ENCODE measurements around the gene SKAP1. TPM values are rescaled to one million over a fixed set of nuclear protein-coding genes. Genes with fewer than 3 reads are reported as not detected.

SKAP1 gene
- total and polyA plus RNA-seq, 2 of the 13 experiments (the other 11 are each of a cell fraction or from before 2014, with no cell fraction given), result 0.21 TPM; not detected in 1

DNA sequence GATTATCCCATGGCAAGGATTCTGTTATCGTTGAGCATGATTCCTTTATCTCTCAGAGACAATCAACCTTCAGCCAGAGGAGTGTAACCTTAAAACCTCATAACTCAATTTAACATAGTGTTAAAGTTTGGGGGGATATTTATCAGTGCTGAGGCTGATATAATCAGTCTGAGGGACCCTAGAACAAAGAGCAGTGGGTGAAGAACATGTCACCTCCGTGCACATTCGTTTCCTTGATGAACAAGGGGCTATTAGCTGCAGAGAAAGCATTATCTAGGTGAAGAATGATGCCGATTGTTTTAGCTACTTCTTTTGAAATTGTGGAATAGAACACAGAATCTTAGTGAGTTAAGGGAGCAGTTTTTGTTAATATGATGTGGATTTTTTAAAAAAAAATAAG is 99.1 kb downstream of the SKAP1 start (continued):
- TF ChIP-seq, protein P1, sequence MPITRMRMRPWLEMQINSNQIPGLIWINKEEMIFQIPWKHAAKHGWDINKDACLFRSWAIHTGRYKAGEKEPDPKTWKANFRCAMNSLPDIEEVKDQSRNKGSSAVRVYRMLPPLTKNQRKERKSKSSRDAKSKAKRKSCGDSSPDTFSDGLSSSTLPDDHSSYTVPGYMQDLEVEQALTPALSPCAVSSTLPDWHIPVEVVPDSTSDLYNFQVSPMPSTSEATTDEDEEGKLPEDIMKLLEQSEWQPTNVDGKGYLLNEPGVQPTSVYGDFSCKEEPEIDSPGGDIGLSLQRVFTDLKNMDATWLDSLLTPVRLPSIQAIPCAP (CRISPR knock-in tag; IDR thresholded peaks at IDR 0.05; ENCODE audit: low read depth), result no peak
- TF ChIP-seq TARDBP (CRISPR knock-in tag; IDR thresholded peaks at IDR 0.05) (no peak), EP300 (IDR thresholded peaks at IDR 0.05; ENCODE audit: low read depth in 2 of 2, low read length in 2 of 2) (no peak), EP300 (CRISPR knock-in tag; IDR thresholded peaks at IDR 0.05; ENCODE audit: borderline replicate concordance) (no peak), RARG (CRISPR knock-in tag; IDR thresholded peaks at IDR 0.05; ENCODE audit: low read depth) (no peak), MED13 (CRISPR knock-in tag; IDR thresholded peaks at IDR 0.05) (no peak), ZNF329 (CRISPR knock-in tag; IDR thresholded peaks at IDR 0.05; ENCODE audit: low read depth) (no peak), ZNF772 (CRISPR knock-in tag; IDR thresholded peaks at IDR 0.05) (no peak)
- TF ChIP-seq, protein P2, sequence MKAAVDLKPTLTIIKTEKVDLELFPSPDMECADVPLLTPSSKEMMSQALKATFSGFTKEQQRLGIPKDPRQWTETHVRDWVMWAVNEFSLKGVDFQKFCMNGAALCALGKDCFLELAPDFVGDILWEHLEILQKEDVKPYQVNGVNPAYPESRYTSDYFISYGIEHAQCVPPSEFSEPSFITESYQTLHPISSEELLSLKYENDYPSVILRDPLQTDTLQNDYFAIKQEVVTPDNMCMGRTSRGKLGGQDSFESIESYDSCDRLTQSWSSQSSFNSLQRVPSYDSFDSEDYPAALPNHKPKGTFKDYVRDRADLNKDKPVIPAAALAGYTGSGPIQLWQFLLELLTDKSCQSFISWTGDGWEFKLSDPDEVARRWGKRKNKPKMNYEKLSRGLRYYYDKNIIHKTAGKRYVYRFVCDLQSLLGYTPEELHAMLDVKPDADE (CRISPR knock-in tag; IDR thresholded peaks at IDR 0.05), result no peak

DNA sequence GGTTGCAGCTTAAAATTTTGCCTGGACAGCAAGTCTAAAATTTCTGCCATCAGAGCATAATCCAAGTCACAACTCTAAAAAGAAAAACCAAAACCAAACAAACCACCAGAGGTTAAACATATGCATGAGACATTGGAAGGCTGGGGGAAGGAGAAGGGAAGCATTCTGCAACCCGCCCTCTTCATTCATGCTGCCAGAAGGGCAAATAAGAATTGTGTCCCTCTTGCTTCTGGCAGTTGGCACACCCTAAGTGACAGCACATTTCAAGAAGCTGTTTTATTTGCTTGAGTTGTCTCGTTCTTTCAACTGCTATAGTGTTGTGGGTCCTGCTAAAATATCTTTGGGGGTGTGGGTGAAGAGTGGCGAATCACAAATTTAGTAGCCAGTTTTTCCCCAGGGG is 99.6 kb downstream of the SKAP1 start:
- Histone ChIP-seq H3K4me2 (ENCODE audit: low read depth, low read length) (no peak overlapping the region), H3K79me2 (ENCODE audit: insufficient read depth, low read length) (no peaks in the 10 kb centered on the region), H3K36me3 (replicated peaks in 1 of 2; ENCODE audit: control insufficient read depth in 1 of 2, insufficient read depth in 2 of 2, low read length in 2 of 2) (no peaks in the 10 kb centered on the region), H2AFZ (ENCODE audit: low read length) (no peak overlapping the region), H3K4me3 (replicated peaks in 1 of 3; ENCODE audit: insufficient read depth in 1 of 3, low read depth in 2 of 3, low read length in 3 of 3) (no peak overlapping the region), H3K9me3 (ENCODE audit: low read length) (no peaks in the 10 kb centered on the region), H3K27me3 (ENCODE audit: control insufficient read depth in 1 of 2, insufficient read depth in 2 of 2, low read length in 2 of 2) (peaks cover 0 to 14% of the 10 kb centered on the region in 2 experiments; a peak in 3 of 5 replicates), H3K9ac (ENCODE audit: insufficient read depth, low read depth, low read length) (no peak overlapping the region), H3K27ac (ENCODE audit: extremely low read length, insufficient read depth, low read length) (no peak overlapping the region), H3K4me1 (ENCODE audit: insufficient read depth, low read length) (no peaks in the 10 kb centered on the region), H4K20me1 (ENCODE audit: insufficient read depth, low read length) (no peaks in the 10 kb centered on the region)
- POLR2A ChIA-PET, result no interaction called here
- in situ Hi-C loops (cut with HindIII; ENCODE audit: extremely low pct_ligation_motif_present, low pct_unique_long_range_greater_than_20kb), result no loop called here
- BruUV-seq (replicated peaks), result no TSS peak
- 4% methylated on average over 3 of the region's 3 CpGs for WGBS (ENCODE audit: low lambda C conversion rate)
- no peak for ATAC-seq
- CTCF ChIA-PET (ENCODE audit: low intra/inter-chr PET ratio, low total read pairs), result no interaction called here
- no peak for DNase-seq (ENCODE audit: low spot score)
- intact Hi-C loops (cut with micrococcal nuclease; ENCODE audit: unreplicated experiment), result loop anchor here (10.0 kb wide), 1 partner anchor 176 kb away; no protein-coding TSS in a partner anchor
- FAIRE-seq, result no peak
- TF ChIP-seq ZNF543 (CRISPR knock-in tag; IDR thresholded peaks at IDR 0.05), result no peak
- no peak for TF ChIP-seq ZNF180 (CRISPR knock-in tag; IDR thresholded peaks at IDR 0.05; ENCODE audit: borderline replicate concordance, low read depth)
- TF ChIP-seq MBD4 (IDR thresholded peaks at IDR 0.05; ENCODE audit: borderline replicate concordance, low read length), result no peak
- no peak for TF ChIP-seq HOXA9 (CRISPR knock-in tag; IDR thresholded peaks at IDR 0.05; ENCODE audit: borderline replicate concordance)
- TF ChIP-seq PHF8 (CRISPR knock-in tag; IDR thresholded peaks at IDR 0.05), result no peak
- TF ChIP-seq HMG20B (CRISPR knock-in tag; conservative IDR thresholded peaks at IDR 0.05), result no peak
- no peak for TF ChIP-seq TCF7 (IDR thresholded peaks at IDR 0.05; ENCODE audit: low read depth)
- no peak for TF ChIP-seq TGIF2 (CRISPR knock-in tag; IDR thresholded peaks at IDR 0.05)
- no peak for TF ChIP-seq YEATS2 (CRISPR knock-in tag; IDR thresholded peaks at IDR 0.05; ENCODE audit: borderline replicate concordance)
- TF ChIP-seq, protein P3, sequence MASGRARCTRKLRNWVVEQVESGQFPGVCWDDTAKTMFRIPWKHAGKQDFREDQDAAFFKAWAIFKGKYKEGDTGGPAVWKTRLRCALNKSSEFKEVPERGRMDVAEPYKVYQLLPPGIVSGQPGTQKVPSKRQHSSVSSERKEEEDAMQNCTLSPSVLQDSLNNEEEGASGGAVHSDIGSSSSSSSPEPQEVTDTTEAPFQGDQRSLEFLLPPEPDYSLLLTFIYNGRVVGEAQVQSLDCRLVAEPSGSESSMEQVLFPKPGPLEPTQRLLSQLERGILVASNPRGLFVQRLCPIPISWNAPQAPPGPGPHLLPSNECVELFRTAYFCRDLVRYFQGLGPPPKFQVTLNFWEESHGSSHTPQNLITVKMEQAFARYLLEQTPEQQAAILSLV (CRISPR knock-in tag; IDR thresholded peaks at IDR 0.05; ENCODE audit: borderline replicate concordance), result no peak
- TF ChIP-seq PAWR (CRISPR knock-in tag; IDR thresholded peaks at IDR 0.05; ENCODE audit: borderline replicate concordance), result no peak
- TF ChIP-seq MEIS2 (CRISPR knock-in tag; IDR thresholded peaks at IDR 0.05), result no peak
- no peak for TF ChIP-seq U2AF1 (optimal IDR thresholded peaks at IDR 0.05; ENCODE audit: low read depth, low read length)
- TF ChIP-seq, protein P4, sequence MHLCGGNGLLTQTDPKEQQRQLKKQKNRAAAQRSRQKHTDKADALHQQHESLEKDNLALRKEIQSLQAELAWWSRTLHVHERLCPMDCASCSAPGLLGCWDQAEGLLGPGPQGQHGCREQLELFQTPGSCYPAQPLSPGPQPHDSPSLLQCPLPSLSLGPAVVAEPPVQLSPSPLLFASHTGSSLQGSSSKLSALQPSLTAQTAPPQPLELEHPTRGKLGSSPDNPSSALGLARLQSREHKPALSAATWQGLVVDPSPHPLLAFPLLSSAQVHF (CRISPR knock-in tag; IDR thresholded peaks at IDR 0.05), result no peak

All from HepG2 (cell line).